Hematopoietic multipotent progenitor cell (in vitro differentiated cells): ENCODE measurements around the gene KIAA1755. TPM values are rescaled to one million over a fixed set of nuclear protein-coding genes. Genes with fewer than 3 reads are reported as not detected.

Experiments used
- DNase-seq, 3 donors: peaks; one replicate each; pipeline ENCODE4 v3.0.0-alpha.2; 2011 to 2015; ENCODE audit warnings: low read depth in 2 of 3, low spot score in 2 of 3
- total RNA-seq: library from RNA; depleted of rRNA; stranded (reverse); fragments of >200 nt; gene quantifications from one replicate; pipeline ENCODE4 v1.2.3, GENCODE V29; 2012

Gene KIAA1755, protein sequence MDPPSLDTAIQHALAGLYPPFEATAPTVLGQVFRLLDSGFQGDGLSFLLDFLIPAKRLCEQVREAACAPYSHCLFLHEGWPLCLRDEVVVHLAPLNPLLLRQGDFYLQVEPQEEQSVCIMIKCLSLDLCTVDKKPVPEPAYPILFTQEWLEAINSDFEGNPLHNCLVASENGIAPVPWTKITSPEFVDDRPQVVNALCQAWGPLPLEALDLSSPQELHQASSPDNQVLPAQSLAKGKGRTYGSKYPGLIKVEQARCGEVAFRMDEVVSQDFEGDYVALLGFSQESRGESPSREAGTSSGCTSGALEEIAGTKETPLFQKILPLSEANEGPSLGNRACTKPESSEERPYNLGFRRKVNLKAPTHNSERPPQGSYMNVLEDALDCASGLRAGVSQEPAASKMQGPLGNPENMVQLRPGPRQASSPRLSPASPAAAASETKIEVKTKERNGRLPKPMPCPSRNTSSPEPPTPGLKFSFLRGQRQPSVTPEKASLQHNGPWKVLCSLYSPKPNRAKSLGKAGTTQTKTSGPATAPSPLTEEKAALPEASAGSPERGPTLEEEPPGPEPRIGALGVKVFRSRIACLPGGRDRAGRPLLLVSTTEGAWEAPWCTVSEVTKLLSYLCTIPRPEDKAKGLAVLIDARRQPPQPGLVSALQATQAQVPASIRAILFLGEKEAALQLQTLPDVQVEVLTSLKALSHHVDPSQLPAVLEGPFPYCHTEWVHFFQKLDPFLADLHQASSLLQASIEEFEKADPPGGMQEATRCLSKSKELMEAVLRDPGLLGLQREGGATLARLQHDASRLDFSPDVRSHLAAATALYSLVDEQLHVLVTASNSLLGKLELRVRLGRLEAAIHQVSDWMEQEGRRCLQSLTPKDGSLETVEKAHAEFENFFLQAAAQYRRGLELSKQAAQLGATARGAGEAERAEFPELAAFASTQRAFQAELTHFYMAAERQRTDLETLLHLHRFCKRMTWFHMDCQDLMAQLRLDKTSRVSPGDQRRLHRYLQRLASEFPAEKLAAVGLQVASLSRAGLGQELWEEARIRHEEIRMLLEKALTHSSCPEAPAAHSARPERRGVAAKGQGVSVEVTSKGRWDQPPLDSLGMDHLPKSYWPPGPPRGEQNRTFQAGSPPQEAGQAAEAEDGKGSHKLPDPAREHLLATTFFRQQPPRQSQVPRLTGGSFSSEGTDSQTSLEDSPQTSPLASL
- total RNA-seq, result not detected

DNA sequence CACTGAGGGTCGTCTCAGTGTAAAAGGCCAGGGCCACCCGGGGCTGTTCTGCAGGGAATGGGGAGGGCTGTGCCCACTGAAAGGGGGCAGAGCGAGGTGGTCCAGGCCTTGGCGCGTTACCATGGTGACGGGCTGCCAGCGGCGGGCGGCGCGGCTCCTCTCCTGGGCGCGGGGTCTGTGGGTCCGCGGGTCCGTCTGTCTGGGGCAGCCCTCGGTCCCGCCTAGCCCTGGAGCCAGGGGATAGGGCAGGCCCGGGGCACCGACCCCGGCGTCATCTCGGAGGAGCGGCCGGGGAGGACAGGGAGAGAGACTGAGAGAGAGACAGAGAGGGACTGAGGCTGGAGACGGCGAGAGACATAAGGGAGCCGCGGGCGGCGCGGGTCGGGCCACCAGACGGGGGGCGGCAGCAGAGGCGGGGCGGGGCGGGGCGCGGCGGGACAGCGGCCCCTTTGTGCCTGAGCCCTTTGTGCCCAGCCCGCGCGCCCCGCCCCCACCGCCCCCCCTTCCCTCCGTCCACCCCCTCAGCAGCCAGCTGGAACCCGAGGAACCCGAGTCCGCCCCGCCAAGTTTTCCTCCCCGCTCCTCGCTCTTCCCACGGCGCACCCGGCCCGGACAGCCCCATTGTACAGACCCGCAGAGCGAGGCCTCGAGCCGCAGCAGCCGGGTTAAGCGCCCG is at the start of gene KIAA1755:
TSS of gene KIAA1755 (minus strand) at position 358 of the 676 bp plus-strand sequence. CDS start at position 123, 235 bp downstream.
- no peak for DNase-seq

- DNase-seq, result no peak
Observed at GRCh38 chr20:38308447-38308846, 47.9 kb upstream of the KIAA1755 start.

DNA sequence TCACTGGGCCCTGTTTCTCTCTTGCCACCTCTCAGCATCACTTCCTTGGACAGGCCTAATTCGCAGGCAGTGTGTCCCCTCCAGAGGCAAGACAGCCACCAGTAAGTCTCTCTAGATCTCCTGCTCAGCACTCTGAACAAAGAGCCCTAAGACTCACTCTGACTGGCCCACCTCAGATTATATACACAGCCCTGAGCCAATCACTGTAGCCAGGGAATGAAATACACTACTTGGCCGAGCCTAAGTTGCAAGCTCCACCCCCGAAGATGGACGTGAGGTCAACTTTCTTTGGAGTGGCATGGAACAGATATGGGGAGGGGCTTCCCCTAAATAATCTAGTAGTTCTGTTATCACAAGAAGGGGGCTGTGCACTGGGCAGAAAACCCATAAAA is 47.5 kb upstream of the KIAA1755 start:
- DNase-seq, result no peak

DNA sequence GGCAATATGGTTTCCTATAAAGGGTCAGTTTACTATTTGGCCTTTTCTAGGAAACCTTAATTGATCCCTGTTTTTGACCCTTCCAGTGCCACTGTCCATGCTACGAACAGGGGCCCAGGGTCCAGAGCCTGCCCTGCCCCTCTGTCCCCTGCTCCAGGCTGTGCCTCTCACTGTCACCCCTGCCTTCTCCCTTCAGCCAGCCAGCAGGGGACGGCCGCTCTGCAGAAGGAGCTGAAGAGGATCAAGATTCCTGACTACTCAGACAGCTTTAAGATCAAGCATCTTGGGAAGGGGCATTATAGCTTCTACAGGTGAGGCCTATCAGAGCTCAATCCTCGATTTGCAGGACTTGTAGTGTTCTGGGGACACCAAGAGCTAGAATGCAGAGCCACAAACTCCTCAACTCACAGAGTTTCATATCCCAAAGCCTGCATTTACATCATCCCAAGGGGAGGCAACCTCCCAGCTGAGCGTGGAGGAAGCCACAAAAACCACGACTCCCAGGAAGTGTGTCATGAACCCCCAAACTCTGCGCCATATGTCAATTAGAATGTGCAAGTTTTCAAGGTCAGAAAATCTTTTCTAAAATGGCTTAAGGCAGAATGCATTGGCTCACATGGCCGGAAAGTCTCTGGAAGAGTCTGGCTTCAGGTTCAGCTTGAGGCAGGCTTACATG is 47.0 kb upstream of the KIAA1755 start:
- DNase-seq, result no peak

DNA sequence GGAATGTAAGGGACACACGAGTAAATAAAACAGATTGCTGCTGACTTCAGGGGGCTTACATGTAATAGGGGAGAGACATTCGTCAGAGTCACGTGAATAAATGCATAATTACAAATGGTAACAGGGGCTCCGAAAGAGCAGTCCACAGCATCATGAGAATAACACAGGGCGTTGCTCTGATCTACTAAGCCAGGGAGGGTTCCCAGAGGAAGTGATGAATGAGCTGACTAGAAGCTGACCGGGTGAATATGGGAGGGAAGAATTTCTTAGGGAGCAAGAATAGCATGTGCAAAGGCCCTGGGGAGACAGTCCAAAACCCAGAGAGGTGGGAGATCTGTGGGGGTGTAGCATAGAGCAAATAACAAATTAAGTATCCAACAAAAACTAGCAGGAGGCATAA is 45.8 kb upstream of the KIAA1755 start:
- DNase-seq, result no peak

DNA sequence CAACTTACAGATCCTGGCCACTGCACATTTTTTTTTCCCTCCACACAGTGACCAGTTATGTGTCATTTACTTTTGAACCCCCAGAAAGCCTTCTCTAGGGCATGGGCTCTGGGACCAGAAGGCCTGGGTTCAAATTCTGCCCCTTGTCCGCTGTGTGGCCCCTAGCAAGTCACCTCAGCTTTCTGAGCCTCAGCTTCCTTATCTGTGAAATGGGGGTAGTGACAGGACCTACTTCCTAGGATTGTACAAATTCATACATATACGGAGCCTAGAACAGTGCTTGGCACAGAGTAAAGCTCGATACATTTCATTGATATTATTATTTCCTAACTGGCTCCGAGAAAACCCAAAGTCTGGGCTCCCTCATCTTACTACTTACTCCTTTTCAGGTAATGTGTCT is 45.0 kb upstream of the KIAA1755 start:
- no peak for DNase-seq

- peak in 2 of 3 donors; percentile 45 to 64 for DNase-seq
Observed at GRCh38 chr20:38304845-38305447, 44.4 kb upstream of the KIAA1755 start.

- peak in 2 of 3 donors; percentile 85 to 89 for DNase-seq
Observed at GRCh38 chr20:38303908-38304379, 43.4 kb upstream of the KIAA1755 start, which contains the start of gene BPI. BPI (plus strand) TSS chr20:38304156; CDS start chr20:38304224, 68 bp downstream.

DNA sequence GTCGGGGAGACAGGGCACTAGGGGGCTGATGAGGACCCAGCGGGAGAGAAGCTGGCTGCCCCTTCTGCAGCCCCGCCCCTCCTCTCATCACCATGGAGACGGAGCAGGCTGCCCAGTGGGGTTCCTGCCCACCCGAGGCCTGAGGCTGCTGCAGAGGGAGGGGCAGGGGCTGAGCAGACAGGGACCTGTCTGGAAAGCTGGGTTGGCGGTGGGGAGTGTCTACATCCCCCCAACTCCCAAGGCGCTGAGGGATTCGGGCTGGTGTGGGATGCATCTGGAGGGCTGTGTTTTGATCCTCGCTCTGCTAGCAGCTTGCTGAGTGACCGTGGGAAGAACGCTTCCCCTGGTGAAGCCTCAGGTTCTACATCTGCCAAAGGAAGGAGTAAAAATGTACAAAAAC is 42.3 kb upstream of the KIAA1755 start:
- DNase-seq, result no peak

GRCh38 chr20:38301309-38301708 is 40.8 kb upstream of the KIAA1755 start:
- DNase-seq, result no peak

- no peak for DNase-seq
Observed at GRCh38 chr20:38300438-38300837, 39.9 kb upstream of the KIAA1755 start.

GRCh38 chr20:38299963-38300362 is 39.4 kb upstream of the KIAA1755 start:
- no peak for DNase-seq

- peak in 2 of 3 donors; percentile 19 to 43 for DNase-seq
Observed at GRCh38 chr20:38298768-38299288, 38.3 kb upstream of the KIAA1755 start.

- no peak for DNase-seq
Observed at GRCh38 chr20:38297916-38298674, 37.6 kb upstream of the KIAA1755 start.

- no peak for DNase-seq
Observed at GRCh38 chr20:38296433-38296832, 35.9 kb upstream of the KIAA1755 start.

DNA sequence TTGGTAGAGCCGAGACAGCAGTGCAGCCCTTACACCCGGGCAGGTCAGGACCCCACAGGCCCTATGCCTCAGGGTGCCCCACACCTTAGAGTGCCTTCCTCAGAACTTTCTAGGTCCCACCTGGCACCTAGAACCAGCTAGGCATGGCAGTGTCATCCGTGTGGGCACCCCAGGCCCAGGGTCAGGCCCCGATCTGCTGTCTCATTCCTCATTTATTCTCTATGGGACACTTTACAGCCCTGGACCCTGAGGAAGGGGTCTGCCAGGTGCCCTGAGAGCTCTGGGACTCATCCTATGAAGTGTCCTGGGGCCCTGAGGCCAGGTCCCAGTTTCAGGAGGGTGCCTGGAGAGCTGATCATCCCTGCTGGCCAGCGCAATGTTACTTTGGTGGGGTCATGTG is 35.3 kb upstream of the KIAA1755 start:
- DNase-seq, result no peak

DNA sequence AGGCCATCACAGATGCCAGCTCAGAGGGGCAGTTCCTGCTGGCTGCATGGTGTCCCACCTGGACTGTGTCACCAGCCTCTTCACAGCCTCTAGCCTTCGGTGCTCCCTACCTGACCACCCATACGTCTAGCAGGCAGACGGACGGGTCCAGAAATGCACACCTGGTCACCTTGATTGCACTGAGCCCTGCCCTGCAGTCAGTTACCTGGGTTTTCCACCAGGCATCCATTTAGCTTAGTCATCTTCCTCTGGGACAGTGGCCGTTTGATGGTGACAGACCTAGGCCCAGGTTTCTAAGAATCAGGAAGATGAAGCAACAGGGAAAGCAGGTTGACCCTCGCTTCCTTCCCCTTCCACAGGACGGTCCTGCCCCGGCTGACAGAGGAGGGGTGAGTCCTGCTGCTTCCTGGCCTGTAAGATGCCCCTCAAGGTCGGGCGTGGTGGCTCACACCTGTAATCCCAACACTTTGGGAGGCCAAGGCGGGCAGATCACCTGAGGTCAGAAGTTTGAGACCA is 33.6 kb upstream of the KIAA1755 start:
- no peak for DNase-seq

DNA sequence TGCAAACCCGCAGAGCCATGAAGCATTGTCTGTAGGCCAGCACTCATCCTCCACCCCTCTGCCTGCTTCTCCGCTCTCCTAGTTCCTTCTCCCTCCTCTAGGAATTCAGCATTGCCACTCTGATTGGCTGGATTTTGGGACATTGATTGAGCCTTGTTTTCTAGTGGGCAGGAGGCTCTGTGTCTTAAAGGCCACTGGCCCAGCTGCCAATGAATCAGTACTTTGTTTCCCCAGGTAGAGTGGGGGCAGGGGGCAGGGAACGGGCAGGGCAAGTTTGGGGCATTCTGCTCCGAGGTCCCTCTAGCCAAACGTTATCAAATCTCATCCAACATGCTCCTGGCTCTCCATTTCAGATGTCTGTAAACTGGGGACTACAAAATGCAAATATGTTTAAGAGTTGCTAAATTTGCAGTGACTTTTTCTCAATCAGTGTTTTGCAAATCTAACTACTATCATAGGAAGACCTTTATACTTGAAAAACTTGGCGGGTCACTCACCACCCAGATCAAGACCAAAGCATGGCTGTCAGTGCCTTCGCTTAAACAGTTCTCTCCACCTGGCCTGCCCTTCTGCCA is 33.0 kb upstream of the KIAA1755 start:
- DNase-seq, result no peak
